GM19240 (cell line): ENCODE measurements around the gene PTPRN2.
"Not testable (repeated sequence)": the region's sequence is repeated elsewhere in the genome, so short reads cannot be mapped to it uniquely, and the experiment has no call there.

Experiments used
- DNase-seq: peaks from one replicate; pipeline ENCODE4 v3.0.0; 2011; ENCODE audit warnings: low spot score; ENCODE audit not compliant: insufficient read length

Gene PTPRN2

DNA sequence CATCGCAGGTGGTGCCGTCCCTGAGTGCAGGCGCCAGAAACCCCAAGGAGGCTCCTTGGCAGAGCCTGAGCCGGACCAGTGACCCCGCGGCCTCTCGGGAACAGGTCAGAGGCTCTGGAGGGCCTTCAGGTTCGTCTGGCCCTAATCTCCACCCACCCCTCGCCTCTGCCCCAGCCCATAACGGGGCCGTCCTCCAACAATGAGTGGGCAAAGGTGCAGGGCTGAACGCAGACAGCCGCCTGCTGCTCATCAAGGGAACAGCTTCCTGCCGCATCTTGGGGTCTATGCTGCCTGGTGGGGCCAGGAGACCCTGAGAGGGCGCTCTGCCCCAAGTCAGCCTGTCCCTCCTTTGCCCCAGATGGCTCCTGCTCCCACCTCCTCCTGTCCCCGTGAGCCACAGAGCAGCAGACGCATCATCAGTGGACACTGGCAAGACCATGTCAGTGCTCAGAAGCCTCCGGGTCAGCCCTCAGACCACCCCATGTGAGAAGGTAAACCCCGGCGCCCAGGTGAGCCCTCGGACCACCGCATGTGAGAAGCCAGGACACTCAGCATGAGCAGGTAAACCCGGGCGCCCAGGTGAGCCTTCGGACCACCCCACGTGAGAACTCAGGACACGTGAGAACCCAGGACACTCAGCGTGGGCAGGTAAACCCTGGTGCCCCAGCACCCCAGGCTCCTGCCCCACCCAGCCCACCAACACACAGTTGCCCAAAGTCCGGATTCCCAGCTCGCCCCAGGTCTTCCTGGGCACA lies 142.0 kb downstream of the PTPRN2 start:
- DNase-seq, result no peak

DNA sequence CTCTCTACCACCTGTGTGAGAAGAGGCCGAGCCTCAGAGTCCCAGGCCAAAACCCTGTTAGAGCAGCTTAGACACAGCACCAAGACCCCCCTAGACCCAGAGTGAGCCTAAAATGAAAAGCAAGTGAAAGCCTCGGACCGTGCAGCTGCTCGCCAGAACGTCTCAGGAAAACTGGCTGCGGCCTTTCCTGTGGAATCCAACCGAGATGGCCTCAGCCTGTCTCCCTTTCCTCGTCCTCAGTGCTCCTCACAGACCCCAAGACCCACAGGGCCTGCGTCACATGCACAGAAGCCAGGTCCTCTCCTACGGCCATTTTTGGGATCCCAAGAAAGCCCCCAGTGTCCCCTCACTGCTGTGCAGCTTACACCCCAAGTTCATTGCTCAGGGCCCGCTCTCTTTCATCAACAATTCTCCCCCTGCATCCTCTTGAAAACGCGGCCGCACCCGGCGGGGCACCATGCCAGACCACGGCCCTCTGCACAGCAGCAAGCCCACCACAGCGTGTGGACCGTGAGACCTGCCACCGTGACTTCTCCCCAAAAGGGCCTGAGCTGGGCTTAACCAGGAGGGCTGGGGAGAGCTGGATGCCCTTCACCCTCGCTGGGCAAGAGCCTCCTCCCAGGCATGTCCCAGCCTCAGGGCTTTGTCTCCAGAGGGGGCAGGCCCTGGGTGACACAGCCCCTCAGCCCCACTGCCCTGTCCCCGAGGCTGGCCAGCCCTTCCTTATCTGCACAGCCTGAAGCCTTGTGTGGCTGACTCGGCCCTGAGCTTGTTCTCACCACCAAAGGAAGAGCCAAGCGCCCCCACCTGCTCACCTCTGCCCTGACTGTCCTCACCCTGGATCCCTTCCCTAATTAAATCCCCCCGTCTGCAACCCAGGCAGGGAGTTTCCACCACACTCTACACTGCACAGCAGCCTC lies 142.9 kb downstream of the PTPRN2 start:
- no peak for DNase-seq

DNA sequence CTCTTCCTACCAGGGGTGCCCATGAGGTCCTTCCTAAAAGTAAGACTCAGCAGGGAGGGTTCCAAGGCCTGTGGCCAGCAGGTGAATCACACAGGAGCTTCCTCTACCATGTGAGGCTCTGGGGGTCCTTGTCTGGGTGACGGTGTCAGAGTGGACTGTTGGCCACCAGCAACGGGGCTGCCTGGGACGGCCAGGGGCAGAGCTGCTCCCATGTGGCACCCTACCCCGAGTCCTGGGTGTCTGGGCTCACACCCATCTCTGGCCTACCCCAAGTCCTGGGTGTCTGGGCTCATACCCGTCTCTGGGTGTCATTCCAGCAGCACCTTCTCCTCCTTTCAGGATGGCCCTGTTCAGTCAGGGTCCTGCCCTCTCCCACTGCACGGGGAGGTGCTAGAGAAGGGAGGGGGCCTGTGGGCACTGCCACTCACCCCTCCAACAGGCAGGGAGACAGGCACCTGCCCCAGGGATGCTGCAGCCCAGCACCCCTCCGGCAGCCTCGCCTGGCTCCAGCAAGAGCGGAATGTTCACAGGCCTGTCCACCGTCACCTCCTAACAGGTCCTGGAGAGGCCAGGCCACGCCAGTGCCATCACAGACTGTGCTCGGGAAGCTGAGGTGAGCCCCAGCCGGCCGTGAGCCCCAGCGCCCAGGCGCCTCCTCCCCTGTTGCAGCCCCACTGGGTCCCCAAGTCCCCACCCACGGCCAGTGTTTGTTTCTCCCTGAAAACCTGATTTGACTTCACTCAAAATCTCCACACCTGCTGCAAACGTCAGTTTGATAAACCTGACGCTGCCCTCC lies 143.7 kb downstream of the PTPRN2 start:
- DNase-seq, result no peak

DNA sequence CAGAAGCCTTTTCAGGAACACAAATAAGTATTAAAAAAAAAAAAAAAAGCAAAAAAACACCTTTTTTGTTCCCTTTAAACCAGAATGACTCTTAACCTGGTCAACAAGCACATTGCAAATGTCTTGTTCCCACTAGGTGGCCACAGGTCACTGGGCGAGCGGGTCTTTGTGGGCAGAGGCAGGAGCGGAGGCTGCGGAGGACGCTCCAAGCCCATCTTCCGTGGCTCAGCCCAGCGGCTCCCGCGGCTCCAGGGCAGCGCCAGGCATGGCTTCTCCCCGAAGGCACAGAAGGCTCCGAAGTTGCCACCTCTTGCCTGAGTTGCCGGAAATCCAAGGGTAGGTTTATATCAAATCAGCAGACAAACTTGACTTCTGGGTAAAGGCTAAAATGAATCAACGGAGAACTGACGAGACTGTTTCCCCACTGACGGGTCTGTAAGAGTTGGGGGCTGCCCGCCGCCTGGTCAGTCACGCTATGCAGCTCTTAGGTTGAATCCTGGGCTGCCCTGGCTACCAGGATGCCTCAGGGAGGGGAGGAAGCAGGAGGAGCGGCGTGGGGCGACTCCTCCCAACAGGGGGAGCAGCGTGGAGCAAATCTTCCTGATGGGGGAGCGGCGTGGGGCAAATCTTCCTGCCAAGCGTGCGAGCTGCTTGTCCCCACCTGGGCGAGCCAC lies 144.5 kb downstream of the PTPRN2 start:
- no peak for DNase-seq

DNA sequence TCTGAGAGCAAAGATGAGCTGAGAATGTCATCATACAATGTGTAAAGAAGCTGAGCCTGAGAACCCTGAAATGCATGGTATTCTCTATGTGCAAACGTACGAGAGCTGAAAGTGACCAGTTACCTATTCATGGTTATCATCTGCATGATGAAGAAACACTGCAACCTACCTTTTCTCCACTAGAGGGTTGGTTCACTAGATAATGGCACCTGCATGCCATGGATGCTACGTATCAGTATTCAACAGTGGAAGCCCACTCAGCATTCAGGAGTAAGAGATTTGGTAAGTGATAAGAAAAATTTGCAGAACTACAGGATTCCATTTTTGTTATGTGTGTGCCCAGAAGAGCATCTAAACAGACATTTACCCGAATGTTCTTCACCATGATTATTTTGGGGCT lies 145.4 kb downstream of the PTPRN2 start:
- no peak for DNase-seq

DNA sequence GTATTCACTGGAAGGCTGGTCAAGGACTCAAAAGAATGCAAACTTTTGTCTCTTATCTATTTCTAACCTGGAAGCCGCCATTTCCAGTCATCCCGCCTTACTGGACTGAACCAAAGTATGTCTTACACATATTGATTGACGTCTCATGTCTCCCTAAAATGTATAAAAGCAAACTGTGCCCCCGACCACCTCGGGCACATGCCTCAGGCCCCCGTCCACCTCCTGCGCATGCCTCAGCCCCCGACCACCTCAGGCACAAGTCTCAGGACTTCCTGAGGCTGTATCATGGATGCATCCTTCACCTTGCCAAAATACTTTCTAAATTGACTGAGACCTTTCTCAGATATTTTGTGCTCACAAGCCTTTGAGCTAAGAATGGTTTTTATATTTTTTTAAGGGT lies 148.6 kb downstream of the PTPRN2 start:
- no peak for DNase-seq

DNA sequence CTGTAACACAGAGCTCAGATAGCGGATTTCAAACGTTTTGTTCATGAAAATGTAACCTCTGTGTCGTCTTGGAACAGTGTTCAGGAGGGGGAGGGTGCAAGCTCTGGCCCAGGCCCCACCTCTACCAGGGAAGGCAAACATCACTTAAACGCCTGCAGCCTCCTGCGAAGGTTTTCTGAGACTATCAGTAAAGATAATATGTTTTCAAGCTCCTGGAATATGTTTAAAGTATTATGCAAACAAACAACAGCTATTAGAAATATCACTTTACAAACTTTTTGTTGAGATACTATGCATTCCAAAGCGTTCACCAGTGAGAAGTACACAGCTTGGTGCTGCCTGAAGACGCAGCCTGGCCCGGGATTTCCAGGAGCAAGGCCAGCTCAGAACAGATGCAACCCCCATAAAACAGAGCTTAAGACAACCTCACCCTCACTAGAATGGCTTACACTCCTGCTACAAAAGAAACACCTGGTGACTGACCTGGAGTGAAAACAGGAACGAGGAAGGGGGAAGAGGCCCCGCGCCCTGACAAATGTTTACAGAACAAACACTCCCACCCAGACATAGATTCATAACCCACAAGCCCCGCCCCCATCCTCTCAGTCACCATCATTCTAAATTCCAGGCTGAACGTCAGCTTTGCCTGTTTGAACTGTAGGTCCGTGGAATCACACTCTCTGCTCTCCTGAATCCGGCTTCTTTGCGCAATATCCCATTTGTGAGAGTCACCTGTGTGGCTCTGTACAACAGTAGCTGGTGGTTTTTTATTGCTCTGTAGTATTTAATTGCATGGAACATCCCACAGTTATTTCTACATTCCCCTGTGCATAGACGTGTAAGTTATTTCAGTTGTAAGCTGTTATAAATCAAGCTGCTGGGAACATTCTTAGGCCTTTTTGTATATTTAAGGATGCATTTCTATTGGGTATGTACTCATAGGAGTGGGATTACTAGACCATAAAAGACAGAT lies 155.0 kb downstream of the PTPRN2 start:
- DNase-seq, result no peak

DNA sequence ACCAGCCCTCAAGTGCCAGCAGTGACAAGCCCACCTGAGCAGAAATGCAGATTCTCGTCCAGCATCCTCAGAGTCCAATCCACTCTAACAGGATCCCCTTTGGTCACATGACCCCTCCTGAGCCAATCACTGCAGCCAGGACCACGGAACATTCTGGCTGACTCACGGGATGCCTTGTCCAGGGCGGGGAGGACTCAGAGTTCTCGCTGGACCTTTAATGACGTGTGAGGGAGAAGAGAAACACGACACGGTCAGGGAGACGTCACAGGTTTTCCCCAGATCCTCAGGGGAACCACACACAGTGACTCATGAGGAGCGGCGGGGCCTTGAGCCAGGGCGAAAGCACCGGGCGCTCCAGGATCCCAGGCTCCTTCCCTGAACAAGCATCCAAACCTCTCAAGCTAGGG lies 155.7 kb downstream of the PTPRN2 start:
- no peak for DNase-seq

DNA sequence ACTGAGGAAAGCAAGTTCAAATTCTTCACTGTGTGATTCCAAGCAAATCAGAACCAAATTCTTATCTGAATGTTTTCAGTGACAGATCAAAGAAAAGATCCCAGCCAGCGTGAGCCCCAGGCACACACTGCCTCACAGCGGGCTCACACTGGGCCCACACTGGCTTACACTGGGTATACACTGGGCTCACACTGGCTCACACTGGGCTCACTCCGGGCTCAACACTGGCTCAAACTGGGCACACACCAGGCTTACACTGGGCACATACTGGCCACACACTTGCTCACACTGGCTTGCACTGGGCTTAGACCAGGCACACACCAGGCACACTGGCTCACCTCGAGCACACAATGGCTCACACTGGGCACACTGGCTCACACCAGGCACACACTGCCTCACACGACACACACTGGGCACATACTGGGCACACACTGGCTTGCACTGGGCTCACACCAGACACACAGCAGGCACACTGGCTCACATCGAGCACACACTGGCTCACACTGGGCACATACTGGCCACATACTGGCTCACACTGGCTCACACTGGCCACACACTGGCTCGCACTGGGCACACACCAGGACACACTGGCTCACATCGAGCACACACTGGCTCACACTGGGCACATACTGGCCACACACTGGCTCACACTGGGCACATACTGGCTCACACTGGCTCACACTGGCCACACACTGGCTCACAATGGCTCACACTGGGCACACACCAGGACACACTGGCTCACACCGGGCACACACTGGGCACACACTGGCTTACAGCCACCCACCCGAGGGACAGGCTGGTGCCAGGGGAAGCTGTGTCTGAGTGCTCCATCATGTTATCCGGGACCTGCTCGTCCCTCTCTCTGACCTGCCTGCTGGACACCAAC lies 156.3 kb downstream of the PTPRN2 start:
- DNase-seq, result no peak

DNA sequence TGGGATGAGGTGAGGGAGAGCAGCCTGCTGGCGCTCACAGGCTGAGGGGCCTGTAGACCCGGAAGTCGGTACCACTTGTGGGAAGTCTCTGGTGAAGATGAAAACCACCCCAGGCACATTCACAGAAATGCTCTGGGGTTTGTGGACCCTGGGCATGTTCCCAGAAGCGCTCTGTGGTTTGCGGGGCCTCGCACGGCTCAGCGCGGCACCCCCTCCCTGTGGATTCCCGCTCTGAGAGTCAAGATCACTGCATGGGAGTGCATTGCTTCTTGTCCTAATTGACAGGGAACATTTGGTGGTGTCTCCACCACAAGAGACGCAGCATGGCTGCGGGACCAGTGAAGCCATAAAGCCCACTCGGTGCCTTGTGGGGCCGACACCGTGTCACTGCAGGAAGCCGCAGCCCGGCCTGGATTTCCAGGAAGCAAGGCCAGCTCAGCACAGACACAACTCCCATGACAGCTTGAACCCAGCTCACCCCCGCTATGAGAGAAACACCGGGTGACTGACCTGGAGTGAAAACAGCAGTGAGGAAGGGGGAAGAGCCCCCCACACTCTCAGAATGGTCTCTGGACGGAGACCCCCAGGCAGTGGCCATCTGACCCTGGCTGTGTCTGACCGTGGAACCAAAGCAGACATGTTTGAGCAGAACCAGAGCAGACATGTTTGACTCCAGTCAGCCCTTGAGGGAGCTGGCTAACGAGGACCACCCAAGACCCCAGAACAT lies 157.2 kb downstream of the PTPRN2 start:
- no peak for DNase-seq

DNA sequence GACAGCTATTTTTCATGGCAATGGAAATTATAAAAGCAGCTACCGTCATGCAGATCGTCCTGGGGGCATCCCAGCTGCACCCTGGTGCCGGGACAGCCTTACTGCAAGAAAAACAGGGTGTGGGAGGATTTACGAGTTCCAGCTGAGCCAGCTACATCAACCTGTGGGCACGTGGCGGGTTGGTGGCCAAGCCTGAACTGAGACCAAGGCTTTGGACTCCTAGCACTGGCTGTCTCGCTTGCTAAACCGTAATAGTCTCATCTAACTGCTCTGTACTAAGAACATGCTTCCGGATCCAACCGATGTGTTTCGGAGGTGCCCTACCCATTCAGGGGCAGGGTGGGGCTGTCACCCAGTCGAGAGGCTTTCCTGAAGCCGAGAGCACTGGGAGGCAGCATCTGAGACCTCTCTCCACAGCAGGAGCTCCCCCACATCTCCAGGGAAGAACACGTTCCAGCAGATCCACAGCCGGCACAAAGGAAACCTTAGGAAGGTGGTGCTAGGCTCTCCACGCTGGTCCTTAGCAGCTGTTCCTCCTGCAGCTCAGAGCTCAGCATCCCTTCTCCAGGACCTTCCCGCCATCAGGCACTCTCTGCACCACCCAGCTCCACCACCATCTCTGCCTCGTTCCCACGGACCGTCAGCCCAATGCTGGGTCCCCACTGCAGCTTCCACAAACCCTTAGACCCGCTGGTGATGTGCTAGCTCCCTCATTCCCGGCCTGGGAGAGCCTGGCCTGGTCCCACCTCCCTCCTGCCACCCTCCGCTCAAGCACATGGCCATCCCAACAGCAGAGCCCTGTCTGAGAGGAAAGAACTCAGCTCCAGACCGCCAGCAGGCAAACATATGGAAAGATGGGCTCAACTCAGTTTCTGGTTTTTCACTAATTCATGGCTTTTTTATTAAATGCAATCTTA lies 158.5 kb downstream of the PTPRN2 start:
- no peak for DNase-seq

DNA sequence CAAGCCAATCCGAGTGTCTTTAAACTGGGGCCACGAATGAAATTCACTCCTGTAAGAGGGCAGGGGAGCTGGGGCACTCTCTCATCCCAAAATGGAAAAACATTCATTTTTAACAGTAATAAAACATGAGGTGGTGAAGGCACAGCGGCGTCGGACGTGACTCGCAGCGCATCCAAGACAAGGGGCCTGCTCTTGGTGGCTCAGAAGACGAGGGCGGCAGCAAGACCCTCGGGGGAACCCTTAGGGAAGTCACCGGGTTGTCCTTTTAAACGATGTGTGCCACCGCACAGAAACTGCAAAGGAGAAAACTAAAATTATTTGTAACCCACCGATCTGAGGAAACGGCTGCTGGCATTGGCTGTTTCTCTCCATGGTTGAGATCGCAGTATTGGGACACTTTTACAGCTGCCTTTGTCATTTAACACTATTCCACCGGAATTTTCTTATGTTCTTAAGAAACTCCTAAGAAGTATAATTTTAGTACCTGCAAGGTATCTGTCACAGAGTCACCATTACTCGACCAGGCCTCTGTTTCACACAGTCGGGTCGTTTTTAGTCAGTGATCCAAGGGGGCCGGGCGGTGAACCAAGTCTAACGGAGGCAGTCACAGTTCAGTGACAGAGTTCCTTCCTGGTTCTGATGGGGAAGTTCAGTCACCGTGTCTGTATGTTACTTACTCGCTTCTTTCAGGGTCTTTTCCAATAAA lies 159.3 kb downstream of the PTPRN2 start:
- DNase-seq, result no peak

DNA sequence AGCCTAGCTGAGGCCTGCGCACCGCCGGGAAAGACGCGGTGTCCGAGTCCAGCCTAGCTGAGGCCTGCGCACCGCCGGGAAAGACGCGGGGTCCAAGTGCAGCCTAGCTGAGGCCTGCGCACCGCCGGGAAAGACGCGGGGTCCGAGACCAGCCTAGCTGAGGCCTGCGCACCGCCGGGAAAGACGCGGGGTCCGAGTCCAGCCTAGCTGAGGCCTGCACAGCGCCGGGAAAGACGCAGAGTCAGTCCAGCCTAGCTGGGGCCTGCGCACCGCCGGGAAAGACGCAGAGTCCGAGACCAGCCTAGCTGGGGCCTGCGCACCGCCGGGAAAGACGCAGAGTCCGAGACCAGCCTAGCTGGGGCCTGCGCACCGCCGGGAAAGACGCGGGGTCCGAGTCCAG lies 161.9 kb downstream of the PTPRN2 start:
- not testable (repeated sequence) for DNase-seq

DNA sequence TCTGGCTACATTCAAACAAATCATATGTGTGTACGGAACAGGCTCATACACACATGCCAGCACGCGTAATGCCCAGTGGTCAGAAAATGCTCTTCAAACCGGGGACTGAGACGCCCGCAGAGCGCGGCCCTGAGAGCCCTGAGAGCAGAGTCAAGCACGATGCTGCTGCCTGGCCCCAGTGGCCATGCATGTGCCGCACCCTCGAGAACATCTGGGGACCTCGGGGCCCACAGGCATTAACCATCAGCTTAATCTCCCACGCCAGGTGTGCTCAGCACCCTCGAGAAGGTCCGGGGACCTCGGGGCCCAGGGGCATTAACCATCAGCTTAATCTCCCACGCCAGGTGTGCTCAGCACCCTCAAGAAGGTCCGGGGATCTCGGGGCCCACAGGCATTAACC lies 163.1 kb downstream of the PTPRN2 start:
- no peak for DNase-seq

DNA sequence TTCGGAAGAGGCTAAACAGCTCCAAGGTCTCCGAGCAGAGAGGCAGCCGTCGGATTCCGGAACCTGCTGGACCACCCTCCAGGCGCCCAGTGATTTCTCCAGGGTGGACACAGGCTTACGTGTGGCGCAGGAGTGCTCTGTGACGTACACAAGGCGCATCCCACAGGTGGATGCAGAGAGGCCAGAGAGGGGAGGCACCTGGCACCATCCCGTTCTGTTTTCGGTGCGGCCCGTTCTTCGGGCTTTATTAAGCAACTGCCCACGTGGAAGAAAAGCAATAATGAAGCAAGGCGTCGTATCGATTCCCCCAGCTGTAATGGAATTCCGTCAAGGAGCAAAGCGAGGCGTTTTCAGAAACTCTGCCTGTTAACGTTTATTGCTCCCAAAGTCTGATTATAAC lies 163.6 kb downstream of the PTPRN2 start:
- DNase-seq, result no peak

DNA sequence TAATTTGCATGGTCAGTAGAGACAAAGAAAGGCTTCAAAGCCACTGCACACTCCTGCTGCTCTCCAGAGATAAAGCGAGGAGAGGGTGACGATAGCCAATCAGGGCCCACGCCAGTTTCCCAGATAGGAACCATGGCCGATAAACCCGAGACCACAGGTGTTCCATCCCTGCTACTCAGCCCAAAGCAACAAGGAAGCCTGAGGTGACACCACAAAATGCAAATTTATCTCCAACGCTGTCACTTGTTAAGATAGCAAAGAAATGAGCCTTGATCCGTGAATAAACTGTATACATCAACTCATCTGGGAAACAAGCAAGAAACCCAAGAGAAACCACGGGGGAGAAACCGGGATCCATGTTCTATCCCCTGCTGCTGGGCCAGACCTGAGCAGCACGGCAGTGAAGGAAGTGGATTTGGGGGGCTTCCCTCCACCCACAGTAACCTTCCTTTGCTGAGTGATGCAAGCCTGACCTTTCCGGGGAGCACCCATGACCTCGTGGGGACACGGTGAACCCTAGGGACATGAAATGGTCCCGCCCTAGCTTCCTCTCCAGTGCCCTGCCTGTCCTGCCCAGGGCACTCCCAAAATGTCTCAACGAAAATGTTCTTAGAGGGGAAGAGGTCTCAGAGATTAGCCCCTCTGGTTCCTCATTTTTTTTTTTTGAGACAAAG lies 164.6 kb downstream of the PTPRN2 start:
- no peak for DNase-seq
